K562 (cell line): ENCODE measurements around the gene NOS2. TPM values are rescaled to one million over a fixed set of nuclear protein-coding genes. Genes with fewer than 3 reads are reported as not detected.
"Not testable (repeated sequence)": the region's sequence is repeated elsewhere in the genome, so short reads cannot be mapped to it uniquely, and the experiment has no call there.

Experiments used
- ATAC-seq: fragments of 200-7000 bp; cut with Tn5 transposase; 3 replicates; pipeline ENCODE4 v1.9.1; 2020; ENCODE audit warnings: moderate library complexity
- BruUV-seq: library from RNA; stranded (reverse); fragments of 400-500 nt; replicated peaks from 2 replicates; lab custom pipeline; 2021; lab: Mats Ljungman, UMichigan
- CTCF ChIA-PET: fragments of 300-600 bp; formaldehyde crosslinking; extraction: SDS; loops from one replicate; lab custom pipeline; 2021; ENCODE audit warnings: low intra/inter-chr PET ratio; lab: Yijun Ruan, JAX
- POLR2A ChIA-PET: fragments of 300-600, 350-650 bp; sonication (Branson Sonifier 250); formaldehyde crosslinking; extraction: SDS; loops from one replicate; lab custom pipeline; 2021; ENCODE audit warnings: antibody characterized with exemption, inconsistent platforms; lab: Yijun Ruan, JAX
- DNase-seq, 4 experiments: peaks; one replicate each; pipeline versions ENCODE4 v3.0.0 to v3.0.0-alpha.2; 2011 to 2018; ENCODE audit warnings: low spot score in 3 of 4, mixed read lengths in 3 of 4; ENCODE audit errors: extremely low read depth in 1 of 4
- FAIRE-seq: peaks from 2 replicates; lab custom pipeline; 2011; peaks lifted over from hg19 to GRCh38; lab: Jason Lieb, UNC
- H2AFZ ChIP-seq: 2 replicates; pipeline ENCODE4 v1.6.0; 2011; ENCODE audit warnings: low read depth, low read length, control low read depth, inconsistent platforms
- H3K27ac ChIP-seq: fragments of 200-600 bp; 3 replicates; pipeline ENCODE4 v1.8.0; 2011; ENCODE audit warnings: low read depth, mild to moderate bottlenecking, control low read depth, inconsistent platforms, low read length, moderate library complexity, mixed read lengths; ENCODE audit errors: extremely low read depth
- H3K27me3 ChIP-seq, 2 experiments: fragments of 300-600 bp in 1 of 2; 2 replicates in 1 of 2; 3 replicates in 1 of 2; pipeline versions ENCODE4 v1.6.0 to v1.8.0; 2011; ENCODE audit warnings: inconsistent platforms in 2 of 2, low read length in 2 of 2, mild to moderate bottlenecking in 1 of 2, mixed read lengths in 1 of 2, moderate library complexity in 1 of 2; ENCODE audit not compliant: control insufficient read depth in 2 of 2, insufficient read depth in 2 of 2
- H3K36me3 ChIP-seq: fragments of 300-600 bp; 3 replicates; pipeline ENCODE4 v1.8.0; 2011; ENCODE audit warnings: mild to moderate bottlenecking, low read length, inconsistent platforms; ENCODE audit not compliant: control insufficient read depth, insufficient read depth
- H3K4me1 ChIP-seq, 2 experiments: fragments of 200-600 bp in 1 of 2; replicated peaks in 1 of 2; 2 replicates in 1 of 2; 3 replicates in 1 of 2; pipeline versions ENCODE4 v1.5.1 to v1.8.0; 2011; ENCODE audit warnings: inconsistent platforms in 2 of 2, low read length in 2 of 2, mild to moderate bottlenecking in 1 of 2, mixed read lengths in 1 of 2, moderate library complexity in 1 of 2; ENCODE audit not compliant: control insufficient read depth in 2 of 2, insufficient read depth in 2 of 2
- H3K4me2 ChIP-seq: 2 replicates; pipeline ENCODE4 v1.6.1; 2011; ENCODE audit warnings: low read length, control low read depth, inconsistent platforms, mixed read lengths; ENCODE audit not compliant: insufficient read depth
- H3K4me3 ChIP-seq: fragments of 200-600 bp; sonication (generic), shearing (Covaris generic); 2 replicates; pipeline ENCODE4 v1.5.1; 2016; ENCODE audit warnings: control low read depth, inconsistent platforms
- H3K79me2 ChIP-seq: fragments of 200-600 bp; 3 replicates; pipeline ENCODE4 v1.8.0; 2011; ENCODE audit warnings: low read length, inconsistent platforms; ENCODE audit not compliant: control insufficient read depth, insufficient read depth
- H3K9ac ChIP-seq, 2 experiments: 2 replicates each; pipeline versions ENCODE4 v1.6.0 to v1.6.1; 2011; ENCODE audit warnings: low read depth in 2 of 2, low read length in 2 of 2, control low read depth in 1 of 2, inconsistent platforms in 1 of 2, mild to moderate bottlenecking in 1 of 2, mixed read lengths in 1 of 2; ENCODE audit not compliant: insufficient read depth in 1 of 2
- H3K9me1 ChIP-seq: one replicate; pipeline ENCODE4 v1.6.0; 2011; ENCODE audit warnings: inconsistent platforms, mild to moderate bottlenecking, low read length, moderate library complexity; ENCODE audit not compliant: control insufficient read depth, insufficient read depth
- H3K9me3 ChIP-seq: replicated peaks from 2 replicates; pipeline ENCODE4 v1.5.1; 2011; ENCODE audit warnings: low read depth, low read length, inconsistent platforms; ENCODE audit not compliant: control insufficient read depth, insufficient read depth
- H4K20me1 ChIP-seq: replicated peaks from 2 replicates; pipeline ENCODE4 v1.6.1; 2011; ENCODE audit warnings: low read length, inconsistent platforms, mixed read lengths; ENCODE audit not compliant: control insufficient read depth, insufficient read depth
- CBX3 ChIP-seq, 2 experiments: IDR thresholded peaks; 1 replicate in 1 of 2; 2 replicates in 1 of 2; pipeline ENCODE4 v1.6.1; 2012; ENCODE audit warnings: inconsistent platforms in 2 of 2, low read length in 2 of 2, borderline replicate concordance in 1 of 2, control low read depth in 1 of 2
- CBX5 ChIP-seq: IDR thresholded peaks from 2 replicates; pipeline ENCODE4 v1.6.1; 2014; ENCODE audit warnings: low read depth, borderline replicate concordance
- ERF ChIP-seq: fragments of 450-650 bp; formaldehyde crosslinking; IDR thresholded peaks from 2 replicates; pipeline ENCODE4 v1.4.0; 2020; ENCODE audit warnings: mild to moderate bottlenecking, mixed read lengths
- FOXJ2 ChIP-seq: fragments of 200-800 bp; sonication (Bioruptor generic); IDR thresholded peaks from 2 replicates; pipeline ENCODE4 v1.6.1; 2016; ENCODE audit warnings: missing genetic modification characterization, missing compliant biosample characterization
- HNRNPK ChIP-seq: fragments of 200-400 bp; formaldehyde crosslinking; IDR thresholded peaks from one replicate; pipeline ENCODE4 v1.6.1; 2018; ENCODE audit warnings: mild to moderate bottlenecking, low read depth, low read length; ENCODE audit not compliant: poor library complexity, severe bottlenecking
- JUND ChIP-seq, 2 experiments: IDR thresholded peaks; 2 replicates in 1 of 2; 3 replicates in 1 of 2; pipeline ENCODE4 v1.6.1; 2011; ENCODE audit warnings: borderline replicate concordance in 2 of 2, low read depth in 2 of 2, low read length in 2 of 2, improper control_type of control experiment in 1 of 2, missing biosample characterization in 1 of 2, missing genetic modification characterization in 1 of 2, missing genetic modification reagents in 1 of 2
- MAFG ChIP-seq: fragments of 450-650 bp; conservative IDR thresholded peaks from 2 replicates; pipeline ENCODE4 v1.6.1; 2016; ENCODE audit warnings: missing genetic modification characterization, missing compliant biosample characterization
- NUFIP1 ChIP-seq: fragments of 450-650 bp; IDR thresholded peaks from 2 replicates; pipeline ENCODE4 v1.6.1; 2018; ENCODE audit not compliant: partially characterized antibody
- PHF20 ChIP-seq: fragments of 450-650 bp; IDR thresholded peaks from 2 replicates; pipeline ENCODE4 v1.6.1; 2018; ENCODE audit not compliant: partially characterized antibody
- SETDB1 ChIP-seq: IDR thresholded peaks from one replicate; pipeline ENCODE4 v1.6.1; 2012; ENCODE audit warnings: low read length, control low read depth, inconsistent platforms
- SOX6 ChIP-seq: fragments of 450-650 bp; IDR thresholded peaks from 2 replicates; pipeline ENCODE4 v1.6.1; 2014; ENCODE audit warnings: mild to moderate bottlenecking
- TRIM28 ChIP-seq: fragments of 450-650 bp; IDR thresholded peaks from 2 replicates; pipeline ENCODE4 v1.6.1; 2017
- ZNF174 ChIP-seq: fragments of 250-450 bp; sonication (Bioruptor Pico); IDR thresholded peaks from 2 replicates; pipeline ENCODE4 v1.4.0; 2020; ENCODE audit warnings: mild to moderate bottlenecking
- WGBS: fragments of 100-300 bp; shearing (Covaris generic); methylation state at CpG from one replicate; pipeline ENCODE4 v1.1.6; 2016; ENCODE audit warnings: low coverage, mixed read lengths; ENCODE audit not compliant: insufficient coverage; ENCODE audit errors: missing lambda C conversion rate; 5-methylcytosine and 5-hydroxymethylcytosine counted together
- in situ Hi-C: fragments of 300-500 bp; cut with MboI; formaldehyde crosslinking; loops from 4 replicates; pipeline ENCODE4 v1.15.0; 2018; ENCODE audit warnings: inconsistent platforms, mixed read lengths
- intact Hi-C: fragments of 100-400 bp; cut with micrococcal nuclease; formaldehyde crosslinking; loops from 2 replicates; pipeline ENCODE4 v1.14.2; 2022
- polyA plus RNA-seq, 8 experiments: library from polyadenylated mRNA; depleted of rRNA in 4 of 8; stranded (reverse) in 5 of 8; unstranded in 3 of 8; fragments of >200 nt; fragmentation: Nextera tagmentation in 2 of 8; fragmentation: Illumina TruSeq in 1 of 8; extraction: Ambion mirVana in 2 of 8; extraction: Trizol in 1 of 8; gene quantifications; 2 replicates each; pipeline versions ENCODE4 v1.2.1 to v1.2.3, GENCODE V29; 2011 to 2014; ENCODE audit warnings: inconsistent platforms in 1 of 8, missing spikeins in 1 of 8
- total RNA-seq, 7 experiments: library from RNA; depleted of rRNA in 6 of 7; stranded (reverse); fragments of >200 nt in 6 of 7; fragmentation: Illumina TruSeq in 2 of 7; extraction: Trizol in 2 of 7; gene quantifications; 2 replicates each; pipeline versions ENCODE4 v1.2.1 to v1.2.3, GENCODE V29; 2011 to 2021; ENCODE audit warnings: low replicate concordance in 1 of 7
- TF ChIP-seq, protein P1 (sequence below): sonication (generic); formaldehyde crosslinking; IDR thresholded peaks from 2 replicates; pipeline ENCODE4 v1.8.0; 2022; ENCODE audit warnings: mild to moderate bottlenecking, missing genetic modification reagents

NOS2 gene
- total and polyA plus RNA-seq, 9 of the 15 experiments (the other 6 are each of a cell fraction or from before 2014, with no cell fraction given) = not detected

DNA sequence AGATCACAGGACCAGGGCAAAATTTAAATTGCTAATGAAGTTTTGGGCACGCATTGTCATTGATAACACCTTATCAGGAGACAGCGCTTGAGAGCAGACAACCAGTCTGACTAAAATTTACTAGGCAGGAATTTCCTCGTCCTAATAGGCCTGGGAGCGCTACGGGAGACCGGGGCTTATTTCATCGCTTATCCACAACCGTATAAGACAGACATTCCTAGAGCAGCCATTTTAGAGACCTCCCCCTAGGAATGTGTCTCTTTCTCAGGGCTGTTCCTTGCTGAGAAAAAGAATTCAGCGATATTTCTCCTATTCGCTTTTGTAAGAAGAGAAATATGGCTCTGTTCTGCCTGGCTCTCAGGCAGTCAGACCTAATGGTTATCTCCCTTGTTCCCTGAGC, 21.8 kb upstream of the NOS2 start:
- H3K27me3 ChIP-seq = peaks cover 0 to 10% of the 10 kb centered on the region in 2 experiments; a peak in 2 of 5 replicates
- H3K4me3 ChIP-seq, H3K4me1 ChIP-seq, FAIRE-seq, H4K20me1 ChIP-seq, H3K79me2 ChIP-seq, ATAC-seq, H3K4me2 ChIP-seq, H3K36me3 ChIP-seq, BruUV-seq, intact Hi-C loops, H3K9me1 ChIP-seq, H3K9me3 ChIP-seq, H3K27ac ChIP-seq, H3K9ac ChIP-seq, POLR2A ChIA-PET, CTCF ChIA-PET, in situ Hi-C loops, H2AFZ ChIP-seq: not testable (repeated sequence)
- peak in 1 of 4 experiments; percentile 19 for DNase-seq
- 2% methylated on average over 10 of the region's 10 CpGs for WGBS
- peak; percentile 80; the same call in 1 of the 2 replicates for TF ChIP-seq CBX5
- TF ChIP-seq TRIM28 = peak; percentile 82; the same call in 1 of the 2 replicates
- TF ChIP-seq CBX3 (IDR thresholded peaks at IDR 0.05; ENCODE audit: borderline replicate concordance in 1 of 2, low read length in 2 of 2) = peak in 1 of 2 experiments; percentile 65; a peak in 1 of 3 replicates

DNA sequence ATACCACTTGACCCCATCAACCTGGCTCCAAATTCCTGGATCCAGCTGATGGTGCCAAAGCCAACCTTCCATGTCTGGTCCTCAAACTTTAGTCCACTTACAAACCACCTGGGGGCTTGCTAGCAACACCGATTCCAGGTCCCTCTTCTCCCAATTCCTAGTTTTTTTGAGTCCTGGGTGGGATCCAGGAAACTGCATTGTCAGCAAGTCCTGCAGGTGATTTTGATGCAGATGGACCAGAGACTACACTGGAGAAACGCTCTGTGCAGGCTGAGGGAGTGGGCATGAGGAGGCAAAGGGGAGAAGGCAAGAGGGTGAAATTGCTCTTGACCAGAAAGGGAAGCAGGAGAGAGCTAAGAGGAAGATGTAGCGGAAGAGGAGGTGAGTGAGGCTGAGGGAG, 21.0 kb upstream of the NOS2 start:
- Histone ChIP-seq H2AFZ (no peak overlapping the region), H3K9me1 (no peaks in the 10 kb centered on the region), H3K4me3 (no peak overlapping the region), H4K20me1 (no peaks in the 10 kb centered on the region; the same call in 1 of the 2 replicates), H3K9me3 (peaks cover 2% of the 10 kb centered on the region; the same call in 1 of the 2 replicates), H3K79me2 (no peaks in the 10 kb centered on the region), H3K4me2 (no peak overlapping the region), H3K27ac (no peak overlapping the region), H3K9ac (no peak overlapping the region), H3K27me3 (peaks cover 0 to 6% of the 10 kb centered on the region in 2 experiments; a peak in 2 of 5 replicates), H3K36me3 (no peaks in the 10 kb centered on the region), H3K4me1 (no peaks in the 10 kb centered on the region)
- in situ Hi-C loops (no loop called here), intact Hi-C loops (no loop called here)
- no peak for ATAC-seq
- CTCF ChIA-PET = no interaction called here
- POLR2A ChIA-PET = interaction anchor here (0.6 kb wide), 2 partner anchors 18 to 457 kb away, joined by 3 to 4 read pairs; no protein-coding TSS in a partner anchor
- BruUV-seq = no TSS peak
- no peak for FAIRE-seq
- 7% methylated on average over 3 of the region's 3 CpGs for WGBS
- DNase-seq = no peak
- TF ChIP-seq JUND (IDR thresholded peaks at IDR 0.05; ENCODE audit: borderline replicate concordance, low read depth, low read length) (no peak), JUND (tag; IDR thresholded peaks at IDR 0.05; ENCODE audit: borderline replicate concordance, low read depth, low read length) (no peak), HNRNPK (no peak), NUFIP1 (no peak), MAFG (tag) (peak; percentile 45), SOX6 (no peak), PHF20 (no peak), FOXJ2 (tag) (no peak), ZNF174 (CRISPR knock-in tag) (no peak), ERF (no peak), SETDB1 (no peak)
- TF ChIP-seq, protein P1, sequence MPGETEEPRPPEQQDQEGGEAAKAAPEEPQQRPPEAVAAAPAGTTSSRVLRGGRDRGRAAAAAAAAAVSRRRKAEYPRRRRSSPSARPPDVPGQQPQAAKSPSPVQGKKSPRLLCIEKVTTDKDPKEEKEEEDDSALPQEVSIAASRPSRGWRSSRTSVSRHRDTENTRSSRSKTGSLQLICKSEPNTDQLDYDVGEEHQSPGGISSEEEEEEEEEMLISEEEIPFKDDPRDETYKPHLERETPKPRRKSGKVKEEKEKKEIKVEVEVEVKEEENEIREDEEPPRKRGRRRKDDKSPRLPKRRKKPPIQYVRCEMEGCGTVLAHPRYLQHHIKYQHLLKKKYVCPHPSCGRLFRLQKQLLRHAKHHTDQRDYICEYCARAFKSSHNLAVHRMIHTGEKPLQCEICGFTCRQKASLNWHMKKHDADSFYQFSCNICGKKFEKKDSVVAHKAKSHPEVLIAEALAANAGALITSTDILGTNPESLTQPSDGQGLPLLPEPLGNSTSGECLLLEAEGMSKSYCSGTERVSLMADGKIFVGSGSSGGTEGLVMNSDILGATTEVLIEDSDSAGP (CRISPR knock-in tag) = no peak
